OCI-LY7 (cell line): ENCODE results near the gene GPR35. TPM values are rescaled to one million over a fixed set of nuclear protein-coding genes. Genes with fewer than 3 reads are reported as not detected.

Source experiments
- BruUV-seq: library from RNA; stranded (reverse); fragments of 400-500 nt; replicated peaks from 2 replicates; lab custom pipeline; 2021; lab: Mats Ljungman, UMichigan
- CTCF ChIA-PET: fragments of 300-600 bp; sonication (Branson Sonifier 250); formaldehyde crosslinking; loops from one replicate; lab custom pipeline; 2022; ENCODE audit warnings: antibody characterized with exemption; ENCODE audit not compliant: unreplicated experiment; lab: Charles Lee
- POLR2A ChIA-PET: fragments of 300-600 bp; sonication (Branson Sonifier 250); formaldehyde crosslinking; loops from one replicate; lab custom pipeline; 2022; ENCODE audit warnings: antibody characterized with exemption; lab: Charles Lee
- DNase-seq: peaks from one replicate; pipeline ENCODE4 v3.0.0-alpha.2; 2015; ENCODE audit warnings: low spot score
- H2AFZ ChIP-seq: fragments of 200-600 bp; sonication (generic), shearing (Covaris generic); 2 replicates; pipeline ENCODE4 v1.6.1; 2014; ENCODE audit warnings: mild to moderate bottlenecking, antibody characterized with exemption, low read length, moderate library complexity
- H3K27ac ChIP-seq: fragments of 200-600 bp; sonication (generic); 2 replicates; pipeline ENCODE4 v1.5.1; 2014; ENCODE audit warnings: mixed run types, low read depth, mild to moderate bottlenecking, moderate library complexity, low read length, inconsistent platforms; ENCODE audit not compliant: poor library complexity, severe bottlenecking
- H3K36me3 ChIP-seq: fragments of 200-600 bp; sonication (generic); 2 replicates; pipeline ENCODE4 v1.6.1; 2014; ENCODE audit warnings: mild to moderate bottlenecking, antibody characterized with exemption, low read length, moderate library complexity, mixed read lengths; ENCODE audit not compliant: insufficient read depth
- H3K4me1 ChIP-seq: fragments of 200-600 bp; sonication (generic); 2 replicates; pipeline ENCODE4 v1.5.1; 2014; ENCODE audit warnings: mild to moderate bottlenecking, low read length; ENCODE audit not compliant: insufficient read depth, poor library complexity, severe bottlenecking
- H3K4me2 ChIP-seq: fragments of 200-600 bp; sonication (generic); 2 replicates; pipeline ENCODE4 v1.6.1; 2014; ENCODE audit warnings: mild to moderate bottlenecking, low read length
- H3K4me3 ChIP-seq: fragments of 200-600 bp; sonication (generic); 2 replicates; pipeline ENCODE4 v1.5.1; 2014; ENCODE audit warnings: mild to moderate bottlenecking, low read depth, low read length; ENCODE audit not compliant: poor library complexity, severe bottlenecking
- H3K79me2 ChIP-seq: fragments of 200-600 bp; sonication (generic); 2 replicates; pipeline ENCODE4 v1.6.1; 2016; ENCODE audit warnings: low read depth, mild to moderate bottlenecking, low read length, moderate library complexity, mixed read lengths; ENCODE audit not compliant: insufficient read depth
- H3K9me2 ChIP-seq: fragments of 200-600 bp; sonication (generic); 2 replicates; pipeline ENCODE4 v1.6.1; 2016; ENCODE audit warnings: mild to moderate bottlenecking, low read length, mixed read lengths; ENCODE audit not compliant: insufficient read depth
- H3K9me3 ChIP-seq: fragments of 200-600 bp; sonication (generic); 2 replicates; pipeline ENCODE4 v1.6.1; 2014; ENCODE audit warnings: mild to moderate bottlenecking, mixed run types, low read length, mixed read lengths
- H4K20me1 ChIP-seq: fragments of 200-600 bp; sonication (generic); 2 replicates; pipeline ENCODE4 v1.6.1; 2014; ENCODE audit warnings: mild to moderate bottlenecking, antibody characterized with exemption, low read length, moderate library complexity, mixed read lengths; ENCODE audit not compliant: insufficient read depth
- EZH2phosphoT487 ChIP-seq: fragments of 200-600 bp; sonication (generic); IDR thresholded peaks from 2 replicates; pipeline ENCODE4 v1.6.1; 2018; ENCODE audit warnings: low read depth, borderline replicate concordance, mild to moderate bottlenecking, mixed run types, antibody characterized with exemption, low read length, moderate library complexity, mixed read lengths
- intact Hi-C: fragments of 100-400 bp; cut with micrococcal nuclease; formaldehyde crosslinking; loops from one replicate; pipeline ENCODE4 v1.10.0; 2022; ENCODE audit not compliant: unreplicated experiment
- total RNA-seq, 2 experiments: library from RNA; depleted of rRNA in 1 of 2; stranded (reverse); fragments of >200 nt in 1 of 2; shearing (Covaris generic) in 1 of 2; gene quantifications; 2 replicates each; pipeline ENCODE4 v1.2.3, GENCODE V29; 2014 to 2022
- TF ChIP-seq, protein P1 (sequence below): fragments of 200-600 bp; sonication (generic); conservative IDR thresholded peaks from 2 replicates; pipeline ENCODE4 v1.5.1; 2014; ENCODE audit warnings: mild to moderate bottlenecking, antibody characterized with exemption, low read length, moderate library complexity, mixed read lengths

Gene GPR35
- total RNA-seq, 2 experiments from 2014 or later: 0.88 to 2.4 TPM

DNA sequence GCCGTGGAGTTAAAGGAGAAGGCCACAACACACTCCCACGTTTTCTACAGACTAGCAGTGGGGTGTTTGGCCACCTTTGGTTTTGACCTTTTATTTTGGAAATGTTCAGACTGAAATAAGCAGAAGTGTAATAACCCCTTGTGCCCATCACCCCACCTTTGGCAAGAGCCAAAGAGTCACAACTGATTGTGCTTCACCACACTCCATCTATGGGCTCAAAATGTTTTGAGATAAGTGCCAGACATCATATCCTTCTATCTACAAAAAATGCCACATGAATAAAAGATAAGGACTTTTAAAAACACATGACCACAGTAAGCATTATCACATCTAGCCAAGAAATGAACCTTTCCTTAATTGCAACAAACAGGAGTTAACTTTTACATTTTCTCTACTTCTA lies 9.9 kb upstream of the GPR35 start:
- ChIA-PET POLR2A (no interaction called here), CTCF (no interaction called here)
- DNase-seq: no peak
- BruUV-seq: no TSS peak
- TF ChIP-seq, protein P1, sequence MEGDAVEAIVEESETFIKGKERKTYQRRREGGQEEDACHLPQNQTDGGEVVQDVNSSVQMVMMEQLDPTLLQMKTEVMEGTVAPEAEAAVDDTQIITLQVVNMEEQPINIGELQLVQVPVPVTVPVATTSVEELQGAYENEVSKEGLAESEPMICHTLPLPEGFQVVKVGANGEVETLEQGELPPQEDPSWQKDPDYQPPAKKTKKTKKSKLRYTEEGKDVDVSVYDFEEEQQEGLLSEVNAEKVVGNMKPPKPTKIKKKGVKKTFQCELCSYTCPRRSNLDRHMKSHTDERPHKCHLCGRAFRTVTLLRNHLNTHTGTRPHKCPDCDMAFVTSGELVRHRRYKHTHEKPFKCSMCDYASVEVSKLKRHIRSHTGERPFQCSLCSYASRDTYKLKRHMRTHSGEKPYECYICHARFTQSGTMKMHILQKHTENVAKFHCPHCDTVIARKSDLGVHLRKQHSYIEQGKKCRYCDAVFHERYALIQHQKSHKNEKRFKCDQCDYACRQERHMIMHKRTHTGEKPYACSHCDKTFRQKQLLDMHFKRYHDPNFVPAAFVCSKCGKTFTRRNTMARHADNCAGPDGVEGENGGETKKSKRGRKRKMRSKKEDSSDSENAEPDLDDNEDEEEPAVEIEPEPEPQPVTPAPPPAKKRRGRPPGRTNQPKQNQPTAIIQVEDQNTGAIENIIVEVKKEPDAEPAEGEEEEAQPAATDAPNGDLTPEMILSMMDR: no peak
- TF ChIP-seq EZH2phosphoT487: no peak
- intact Hi-C loops: no loop called here
- Histone ChIP-seq H3K4me2 (no peak overlapping the region), H3K36me3 (no peaks in the 10 kb centered on the region), H2AFZ (no peak overlapping the region), H3K9me3 (no peaks in the 10 kb centered on the region; the same call in 1 of the 2 replicates), H3K9me2 (no peaks in the 10 kb centered on the region), H3K4me1 (no peaks in the 10 kb centered on the region), H3K79me2 (no peaks in the 10 kb centered on the region), H4K20me1 (no peaks in the 10 kb centered on the region), H3K4me3 (no peak overlapping the region), H3K27ac (no peak overlapping the region)

DNA sequence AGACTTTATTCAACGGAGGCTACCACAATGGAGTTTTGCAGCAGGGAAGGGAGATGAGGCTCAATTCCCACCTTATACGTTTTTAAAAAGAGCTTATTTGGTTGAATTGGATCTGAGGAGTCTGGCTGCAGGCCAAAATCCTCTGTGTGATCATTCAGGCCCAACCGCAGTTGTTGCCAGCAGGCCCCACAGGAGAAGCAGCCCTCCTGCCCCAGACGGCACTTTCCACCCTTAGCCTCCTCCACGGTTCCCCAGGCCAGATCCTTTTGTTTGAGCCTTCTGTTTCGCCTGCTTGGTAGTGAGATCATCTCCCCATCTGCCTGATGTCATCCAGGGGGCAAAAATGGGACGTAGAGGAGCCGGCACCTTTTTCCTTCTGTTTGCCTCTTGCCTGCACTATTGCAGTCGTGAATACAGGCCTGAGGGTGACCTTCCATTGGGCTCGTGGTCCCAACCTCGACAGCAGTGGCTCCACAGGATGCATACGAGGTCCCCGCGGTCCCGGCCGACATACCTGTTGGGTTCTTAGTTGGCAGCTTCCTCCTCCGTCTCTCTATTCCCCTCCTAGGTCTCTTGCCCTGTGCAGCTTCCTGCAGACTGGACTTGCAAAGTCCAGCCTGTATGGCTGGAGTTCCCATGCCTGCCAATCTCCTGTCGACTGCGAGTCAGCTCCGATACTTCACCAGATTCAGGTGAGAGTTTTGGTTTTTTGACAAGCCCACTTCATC lies 9.3 kb upstream of the GPR35 start:
- H3K9me3 ChIP-seq: no peaks in the 10 kb centered on the region; the same call in 1 of the 2 replicates
- no peaks in the 10 kb centered on the region for H4K20me1 ChIP-seq
- H2AFZ ChIP-seq: no peak overlapping the region
- no peaks in the 10 kb centered on the region for H3K9me2 ChIP-seq
- H3K4me2 ChIP-seq: no peak overlapping the region
- CTCF ChIA-PET: no interaction called here
- H3K27ac ChIP-seq: no peak overlapping the region
- H3K79me2 ChIP-seq: no peaks in the 10 kb centered on the region
- POLR2A ChIA-PET: no interaction called here
- H3K4me3 ChIP-seq: no peak overlapping the region
- no peaks in the 10 kb centered on the region for H3K36me3 ChIP-seq
- BruUV-seq: no TSS peak
- intact Hi-C loops: no loop called here
- H3K4me1 ChIP-seq: no peaks in the 10 kb centered on the region
- DNase-seq: no peak
- TF ChIP-seq, protein P1: no peak
- TF ChIP-seq EZH2phosphoT487: no peak
